Mucosa of rectum (tissue), 2 donors: ENCODE results near the gene TMEM169.
A peak's percentile ranks its signal among the peaks of the same experiment; 100 is the strongest.

Experiments
- H3K27ac ChIP-seq, 2 donors: one replicate each; pipeline ENCODE4 v1.7.0; 2013; ENCODE audit warnings: inconsistent platforms in 2 of 2, low read depth in 2 of 2, low read length in 2 of 2
- H3K27me3 ChIP-seq, 2 donors: one replicate each; pipeline ENCODE4 v1.7.0; 2013; ENCODE audit warnings: low read length in 2 of 2; ENCODE audit not compliant: control insufficient read depth in 2 of 2, insufficient read depth in 2 of 2
- H3K36me3 ChIP-seq, 2 donors: one replicate each; pipeline ENCODE4 v1.7.0; 2013; ENCODE audit warnings: low read length in 2 of 2; ENCODE audit not compliant: control insufficient read depth in 2 of 2, insufficient read depth in 2 of 2
- H3K4me1 ChIP-seq, 2 donors: one replicate each; pipeline ENCODE4 v1.7.0; 2013; ENCODE audit warnings: low read length in 2 of 2, mild to moderate bottlenecking in 1 of 2; ENCODE audit not compliant: control insufficient read depth in 2 of 2, insufficient read depth in 2 of 2
- H3K4me3 ChIP-seq, 2 donors: one replicate each; pipeline ENCODE4 v1.7.0; 2013; ENCODE audit warnings: low read length in 2 of 2
- H3K9ac ChIP-seq, 2 donors: one replicate each; pipeline ENCODE4 v1.7.0; 2013; ENCODE audit warnings: low read length in 2 of 2, low read depth in 1 of 2, mild to moderate bottlenecking in 1 of 2
- H3K9me3 ChIP-seq, 2 donors: one replicate each; pipeline ENCODE4 v1.7.0; 2013; ENCODE audit warnings: low read length in 2 of 2; ENCODE audit not compliant: control insufficient read depth in 2 of 2
- donor health status: healthy.
- donor health status: Normal muscosa, but diverticular disease.

The TMEM169 gene

GRCh38 chr2:216051350-216051749 lies 30.4 kb upstream of the TMEM169 start:
- Histone ChIP-seq H3K4me1 (peaks cover 0 to 2% of the 10 kb centered on the region in 2 donors), H3K9me3 (no peaks in the 10 kb centered on the region), H3K4me3 (no peak overlapping the region), H3K9ac (no peak overlapping the region), H3K27me3 (no peaks in the 10 kb centered on the region), H3K36me3 (peaks cover 0 to 4% of the 10 kb centered on the region in 2 donors), H3K27ac (no peak overlapping the region)

GRCh38 chr2:216052420-216052819 lies 29.3 kb upstream of the TMEM169 start:
- Histone ChIP-seq H3K27ac (no peak overlapping the region), H3K4me1 (peaks cover 5 to 10% of the 10 kb centered on the region in 2 donors), H3K9ac (no peak overlapping the region), H3K4me3 (no peak overlapping the region), H3K9me3 (no peaks in the 10 kb centered on the region), H3K36me3 (peaks cover 0 to 4% of the 10 kb centered on the region in 2 donors), H3K27me3 (no peaks in the 10 kb centered on the region)

GRCh38 chr2:216055680-216056079 lies 26.0 kb upstream of the TMEM169 start:
- Histone ChIP-seq H3K36me3 (peaks cover 0 to 3% of the 10 kb centered on the region in 2 donors), H3K27me3 (no peaks in the 10 kb centered on the region), H3K9ac (no peak overlapping the region), H3K27ac (no peak overlapping the region), H3K9me3 (no peaks in the 10 kb centered on the region), H3K4me3 (no peak overlapping the region), H3K4me1 (peaks cover 14 to 20% of the 10 kb centered on the region in 2 donors)

- H3K27ac ChIP-seq, result peak overlapping the region; percentile 82 to 85
- H3K4me3 ChIP-seq, result no peak overlapping the region
- H3K9ac ChIP-seq, result no peak overlapping the region
- no peaks in the 10 kb centered on the region for H3K9me3 ChIP-seq
- H3K27me3 ChIP-seq, result no peaks in the 10 kb centered on the region
- peaks cover 0 to 3% of the 10 kb centered on the region in 2 donors for H3K36me3 ChIP-seq
- H3K4me1 ChIP-seq, result peaks cover 14 to 20% of the 10 kb centered on the region in 2 donors
These were observed 25.0 kb upstream of the TMEM169 start for GRCh38 chr2:216056739-216057138.

GRCh38 chr2:216057688-216058193 lies 24.0 kb upstream of the TMEM169 start:
- no peaks in the 10 kb centered on the region for H3K9me3 ChIP-seq
- H3K27me3 ChIP-seq, result no peaks in the 10 kb centered on the region
- H3K27ac ChIP-seq, result peak overlapping the region; percentile 82 to 85
- H3K4me1 ChIP-seq, result peaks cover 14 to 20% of the 10 kb centered on the region in 2 donors
- H3K4me3 ChIP-seq, result peak overlapping the region; percentile 59 to 69
- peak overlapping the region; percentile 54 to 62 for H3K9ac ChIP-seq
- H3K36me3 ChIP-seq, result peaks cover 0 to 3% of the 10 kb centered on the region in 2 donors

- Histone ChIP-seq H3K27me3 (no peaks in the 10 kb centered on the region), H3K9ac (no peak overlapping the region), H3K9me3 (no peaks in the 10 kb centered on the region), H3K4me1 (peaks cover 14 to 20% of the 10 kb centered on the region in 2 donors), H3K27ac (no peak overlapping the region), H3K4me3 (no peak overlapping the region), H3K36me3 (peaks cover 3 to 5% of the 10 kb centered on the region in 2 donors)
These were observed 22.4 kb upstream of the TMEM169 start for GRCh38 chr2:216059233-216059834.

GRCh38 chr2:216064014-216064630 lies 17.6 kb upstream of the TMEM169 start:
- Histone ChIP-seq H3K27me3 (no peaks in the 10 kb centered on the region), H3K4me1 (no peaks in the 10 kb centered on the region), H3K9ac (no peak overlapping the region), H3K36me3 (peaks cover 13 to 19% of the 10 kb centered on the region in 2 donors), H3K9me3 (no peaks in the 10 kb centered on the region), H3K4me3 (no peak overlapping the region), H3K27ac (no peak overlapping the region)

GRCh38 chr2:216064665-216065064 lies 17.1 kb upstream of the TMEM169 start:
- Histone ChIP-seq H3K27me3 (no peaks in the 10 kb centered on the region), H3K9me3 (no peaks in the 10 kb centered on the region), H3K4me1 (no peaks in the 10 kb centered on the region), H3K9ac (no peak overlapping the region), H3K4me3 (no peak overlapping the region), H3K36me3 (peaks cover 13 to 19% of the 10 kb centered on the region in 2 donors), H3K27ac (no peak overlapping the region)

- H3K4me1 ChIP-seq, result no peaks in the 10 kb centered on the region
- no peak overlapping the region for H3K9ac ChIP-seq
- no peaks in the 10 kb centered on the region for H3K27me3 ChIP-seq
- peaks cover 13 to 16% of the 10 kb centered on the region in 2 donors for H3K36me3 ChIP-seq
- no peak overlapping the region for H3K4me3 ChIP-seq
- no peaks in the 10 kb centered on the region for H3K9me3 ChIP-seq
- H3K27ac ChIP-seq, result no peak overlapping the region
These were observed 15.5 kb upstream of the TMEM169 start for GRCh38 chr2:216066230-216066629.

- H3K27me3 ChIP-seq, result no peaks in the 10 kb centered on the region
- no peak overlapping the region for H3K4me3 ChIP-seq
- no peaks in the 10 kb centered on the region for H3K4me1 ChIP-seq
- H3K9ac ChIP-seq, result no peak overlapping the region
- H3K36me3 ChIP-seq, result peaks cover 13 to 19% of the 10 kb centered on the region in 2 donors
- no peak overlapping the region for H3K27ac ChIP-seq
- no peaks in the 10 kb centered on the region for H3K9me3 ChIP-seq
These were observed 12.7 kb upstream of the TMEM169 start for GRCh38 chr2:216069028-216069427.
